GM18511 (cell line): Measurements from ENCODE around the gene WASF1.
A peak's percentile ranks its signal among the peaks of the same experiment; 100 is the strongest.

ENCODE experiments used
- ATAC-seq: cut with Tn5 transposase; IDR thresholded peaks from one replicate; pipeline ENCODE4 v1.9.1; 2021; ENCODE audit warnings: mild to moderate bottlenecking, moderate library complexity; ENCODE audit not compliant: unreplicated experiment

WASF1 gene

GRCh38 chr6:110179406-110180227, at the start of gene WASF1:
Gene WASF1, minus strand, starts transcription at chr6:110179670. Its CDS starts 52,069 bp downstream, at chr6:110127601.
- peak; percentile 91 for ATAC-seq

- no peak for ATAC-seq
Observed at GRCh38 chr6:110226261-110226660, 46.8 kb upstream of the WASF1 start.

GRCh38 chr6:110221738-110222137, 42.3 kb upstream of the WASF1 start:
- ATAC-seq: no peak

GRCh38 chr6:110217266-110217665, 37.8 kb upstream of the WASF1 start:
- ATAC-seq: no peak

GRCh38 chr6:110216140-110216539, 36.7 kb upstream of the WASF1 start:
- no peak for ATAC-seq

GRCh38 chr6:110214338-110214737, 34.9 kb upstream of the WASF1 start:
- ATAC-seq: no peak

GRCh38 chr6:110211753-110212152, 32.3 kb upstream of the WASF1 start:
- ATAC-seq: no peak

GRCh38 chr6:110207652-110208051, 28.2 kb upstream of the WASF1 start:
- ATAC-seq: no peak

- ATAC-seq: no peak
Observed at GRCh38 chr6:110201151-110201884, 21.8 kb upstream of the WASF1 start.

GRCh38 chr6:110198561-110198960, 19.1 kb upstream of the WASF1 start:
- ATAC-seq: no peak

GRCh38 chr6:110196874-110197273, 17.4 kb upstream of the WASF1 start:
- no peak for ATAC-seq

GRCh38 chr6:110195639-110196038, 16.2 kb upstream of the WASF1 start:
- ATAC-seq: no peak

GRCh38 chr6:110191477-110191876, 12.0 kb upstream of the WASF1 start:
- ATAC-seq: no peak

- no peak for ATAC-seq
Observed at GRCh38 chr6:110190726-110191125, 11.3 kb upstream of the WASF1 start.

GRCh38 chr6:110188791-110189190, 9.3 kb upstream of the WASF1 start:
- no peak for ATAC-seq

GRCh38 chr6:110185879-110186278, 6.4 kb upstream of the WASF1 start:
- ATAC-seq: peak; percentile 70

- ATAC-seq: no peak
Observed at GRCh38 chr6:110183292-110183885, 3.9 kb upstream of the WASF1 start.

GRCh38 chr6:110181131-110182030, 1.9 kb upstream of the WASF1 start:
- ATAC-seq: no peak

GRCh38 chr6:110180228-110181008, 948 bp upstream of the WASF1 start, which contains the start of gene CDC40:
Gene CDC40, plus strand, starts transcription at chr6:110180427. Its CDS starts 18 bp downstream, at chr6:110180445.
- ATAC-seq: peak; percentile 62
